Left hindlimb (tissue), 1 donor: ENCODE measurements around the gene KCNA1.

ENCODE experiments used
- DNase-seq: peaks from one replicate; pipeline ENCODE4 v3.0.0-alpha.2; 2018

The KCNA1 gene

DNA sequence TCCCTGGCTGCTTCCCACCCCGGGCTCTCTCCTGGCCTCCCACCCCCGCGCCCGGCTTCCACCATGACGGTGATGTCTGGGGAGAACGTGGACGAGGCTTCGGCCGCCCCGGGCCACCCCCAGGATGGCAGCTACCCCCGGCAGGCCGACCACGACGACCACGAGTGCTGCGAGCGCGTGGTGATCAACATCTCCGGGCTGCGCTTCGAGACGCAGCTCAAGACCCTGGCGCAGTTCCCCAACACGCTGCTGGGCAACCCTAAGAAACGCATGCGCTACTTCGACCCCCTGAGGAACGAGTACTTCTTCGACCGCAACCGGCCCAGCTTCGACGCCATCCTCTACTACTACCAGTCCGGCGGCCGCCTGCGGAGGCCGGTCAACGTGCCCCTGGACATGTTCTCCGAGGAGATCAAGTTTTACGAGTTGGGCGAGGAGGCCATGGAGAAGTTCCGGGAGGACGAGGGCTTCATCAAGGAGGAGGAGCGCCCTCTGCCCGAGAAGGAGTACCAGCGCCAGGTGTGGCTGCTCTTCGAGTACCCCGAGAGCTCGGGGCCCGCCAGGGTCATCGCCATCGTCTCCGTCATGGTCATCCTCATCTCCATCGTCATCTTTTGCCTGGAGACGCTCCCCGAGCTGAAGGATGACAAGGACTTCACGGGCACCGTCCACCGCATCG, 1.8 kb downstream of the KCNA1 start:
- no peak for DNase-seq

- DNase-seq, result no peak
Observed at GRCh38 chr12:4914720-4915119, 5.0 kb downstream of the KCNA1 start.

GRCh38 chr12:4915752-4916151, 6.0 kb downstream of the KCNA1 start:
- no peak for DNase-seq

DNA sequence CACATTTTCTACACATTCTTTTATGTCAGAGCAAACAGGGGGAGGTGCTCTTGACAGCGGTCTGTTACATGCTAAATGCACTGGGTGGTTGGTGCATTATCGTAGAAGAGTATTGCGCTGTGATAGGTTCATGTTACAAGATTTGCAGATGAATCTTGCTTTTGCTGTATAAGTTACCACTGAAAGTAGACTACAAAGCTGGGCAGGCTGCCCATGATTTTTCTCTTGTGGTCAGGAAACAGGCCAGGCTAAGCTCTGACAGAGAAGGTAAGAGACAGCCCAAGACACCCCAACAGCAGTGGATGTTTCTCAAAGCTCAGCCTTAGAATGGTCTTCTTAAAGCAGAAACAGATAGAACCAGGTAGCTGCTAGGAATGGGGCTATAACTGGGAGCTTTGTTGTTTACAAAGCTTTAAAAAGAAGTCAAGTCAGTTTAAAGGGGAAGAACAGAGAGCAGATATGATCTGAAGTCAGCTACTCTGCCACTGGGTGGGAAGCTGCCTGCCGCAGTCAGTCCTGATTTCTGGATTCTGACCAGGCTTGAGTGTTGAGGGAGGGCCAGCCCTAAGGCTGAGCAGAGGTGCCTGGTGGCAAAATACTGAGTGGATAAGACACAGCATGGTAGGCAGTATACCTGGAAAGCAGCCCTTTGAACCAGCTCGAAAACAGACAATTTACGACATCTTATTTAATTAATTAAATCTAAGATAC, 9.4 kb downstream of the KCNA1 start:
- no peak for DNase-seq

DNA sequence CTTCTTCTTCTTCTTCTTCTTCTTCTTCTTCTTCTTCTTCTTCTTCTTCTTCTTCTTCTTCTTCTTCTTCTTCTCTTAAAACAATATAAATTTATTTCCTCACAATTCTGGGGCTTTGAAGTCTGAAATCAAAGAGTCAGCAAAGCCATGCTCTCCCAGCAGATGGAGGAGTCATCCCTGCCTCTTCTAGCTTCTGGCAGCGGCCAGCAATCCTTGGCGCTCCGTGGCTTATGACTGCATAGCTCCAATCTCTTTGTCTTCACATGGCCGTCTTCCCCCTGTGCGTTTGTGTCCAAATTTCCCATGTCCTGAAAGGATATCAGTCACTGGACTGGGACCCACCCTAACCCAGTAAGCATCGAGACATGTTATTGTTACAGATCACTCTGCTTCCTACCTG, 22.9 kb downstream of the KCNA1 start:
- no peak for DNase-seq

- DNase-seq, result no peak
Observed at GRCh38 chr12:4933411-4933810, 23.7 kb downstream of the KCNA1 start.

DNA sequence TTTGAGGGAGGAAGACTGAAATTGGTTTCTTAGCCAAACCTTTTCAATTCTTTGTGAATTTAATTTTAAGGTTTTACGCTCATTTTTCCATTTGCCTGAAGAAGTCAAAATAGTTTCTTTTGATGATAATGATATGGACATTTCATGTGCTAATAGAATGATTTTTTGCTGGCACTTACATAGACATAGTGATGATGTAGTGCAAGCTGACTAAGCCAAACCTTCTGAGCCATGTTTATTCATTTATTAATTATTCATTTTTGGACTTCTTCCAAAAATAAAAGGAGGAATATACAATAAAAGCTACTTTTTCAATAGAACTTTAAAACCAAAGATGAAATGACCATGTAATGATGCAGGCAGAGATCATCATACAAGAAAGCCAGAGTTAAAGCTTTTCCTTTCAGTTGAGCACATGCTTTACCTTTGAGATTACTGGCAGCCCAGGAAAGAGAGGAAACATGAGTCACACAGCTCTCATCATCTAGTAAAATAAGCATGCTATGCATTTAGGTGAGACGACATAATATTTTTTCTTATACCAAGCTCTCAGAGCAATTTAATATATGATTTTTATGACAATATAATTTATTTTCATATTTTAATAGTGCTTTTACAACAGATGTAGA, 24.8 kb downstream of the KCNA1 start:
- DNase-seq, result no peak

- no peak for DNase-seq
Observed at GRCh38 chr12:4938900-4939299, 29.2 kb downstream of the KCNA1 start.

- DNase-seq, result no peak
Observed at GRCh38 chr12:4939418-4940023, 29.8 kb downstream of the KCNA1 start.

DNA sequence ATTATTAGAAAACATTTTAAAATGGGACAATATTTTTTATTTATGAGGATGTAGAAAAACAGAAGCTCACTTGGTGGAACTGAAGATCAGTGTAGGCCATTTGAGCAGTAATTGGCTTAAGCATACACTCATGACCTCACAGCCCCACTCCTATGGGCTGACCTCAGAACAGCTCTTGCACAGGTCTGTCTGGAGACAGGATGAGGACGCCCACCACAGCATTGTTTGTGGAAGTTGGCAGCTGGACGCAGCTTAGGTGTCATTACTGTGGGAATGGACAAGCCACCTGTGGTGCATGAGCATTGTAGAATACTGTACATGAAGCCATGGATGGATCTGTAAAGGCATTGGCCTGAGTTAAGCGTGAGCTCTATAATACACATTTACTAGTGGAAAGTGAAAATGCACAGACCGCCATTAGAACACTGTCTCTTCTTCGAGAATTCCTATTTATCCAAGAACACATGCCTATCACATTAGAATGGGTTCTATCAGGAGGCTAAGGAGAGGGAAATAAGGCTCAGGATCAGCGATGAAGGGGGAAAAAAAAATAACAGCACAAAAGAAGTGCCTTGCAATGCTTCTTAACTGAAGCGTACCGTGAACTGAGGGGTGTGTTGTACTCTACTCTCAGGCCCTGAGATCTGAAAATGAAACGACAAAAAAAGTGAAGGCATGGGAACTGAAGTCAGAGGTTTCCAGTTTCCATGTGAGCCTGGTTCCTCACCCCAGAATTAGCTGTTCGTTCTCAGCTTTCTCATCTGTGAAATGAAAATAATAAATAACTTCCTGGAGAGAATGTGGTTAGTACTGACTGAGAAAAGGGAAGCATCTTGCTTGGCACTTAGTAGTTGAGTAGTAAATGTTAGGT, 33.6 kb downstream of the KCNA1 start:
- DNase-seq, result no peak

- DNase-seq, result no peak
Observed at GRCh38 chr12:4943938-4944284, 34.2 kb downstream of the KCNA1 start.

GRCh38 chr12:4947253-4947652, 37.5 kb downstream of the KCNA1 start:
- DNase-seq, result no peak

- no peak for DNase-seq
Observed at GRCh38 chr12:4951083-4951482, 41.4 kb downstream of the KCNA1 start.

DNA sequence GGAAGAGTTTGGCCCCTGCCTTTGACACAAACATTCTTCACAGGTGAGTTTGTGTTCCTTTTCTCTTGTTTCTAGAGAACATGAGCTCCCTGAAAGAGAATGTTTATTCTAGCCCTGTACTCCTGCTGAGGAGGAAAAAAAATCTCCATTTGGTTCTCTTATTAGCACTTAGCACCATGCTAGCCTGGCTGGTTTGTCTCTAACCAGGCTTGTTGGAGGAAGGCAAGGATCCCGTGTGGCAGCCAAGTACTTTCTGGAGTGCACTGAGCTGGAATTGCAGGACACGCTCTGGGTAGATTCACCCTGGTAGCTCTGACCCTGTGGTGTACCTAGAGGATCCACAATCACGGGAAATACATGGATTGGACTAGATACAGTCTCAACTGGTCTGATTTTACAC, 41.9 kb downstream of the KCNA1 start:
- no peak for DNase-seq

- DNase-seq, result no peak
Observed at GRCh38 chr12:4954621-4955354, 45.1 kb downstream of the KCNA1 start.

DNA sequence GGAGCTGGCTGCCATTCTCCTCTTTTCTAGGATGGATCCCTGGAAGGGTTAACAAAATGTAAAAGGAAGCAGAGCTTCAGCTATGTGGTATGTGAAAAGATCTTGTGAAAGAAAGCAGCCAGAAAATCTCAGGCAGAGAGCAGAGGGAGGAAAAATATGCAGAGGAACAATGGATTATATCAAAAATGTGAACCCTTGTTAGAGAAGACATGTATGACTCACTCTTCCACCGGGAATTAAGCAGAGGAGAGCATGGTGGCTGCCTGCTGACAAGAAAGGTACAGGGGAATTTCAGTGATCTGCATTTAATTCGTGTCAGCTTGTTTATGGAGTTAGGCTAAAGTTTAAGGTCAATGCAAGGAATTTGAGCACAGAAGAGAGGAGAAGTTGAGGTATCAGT, 46.3 kb downstream of the KCNA1 start:
- no peak for DNase-seq

DNA sequence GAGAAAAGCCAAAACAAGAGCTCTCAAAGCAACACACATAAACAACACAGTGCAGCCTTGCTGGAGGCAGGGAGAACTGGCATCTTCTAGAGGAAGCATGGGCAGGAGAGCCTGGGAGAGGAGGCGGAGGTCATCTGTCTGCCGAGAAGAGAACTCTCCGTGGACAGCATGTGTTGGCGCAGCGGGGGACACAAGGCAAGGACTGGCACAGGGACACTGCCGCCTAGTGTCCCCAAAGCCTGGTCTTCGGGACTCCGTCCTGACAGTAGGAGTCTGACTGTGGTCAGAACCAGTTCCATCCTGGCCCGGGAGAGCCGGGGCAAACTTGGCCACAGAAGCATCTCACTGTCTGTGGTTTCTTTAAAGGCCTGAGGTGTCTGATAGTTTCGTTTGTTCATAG, 47.3 kb downstream of the KCNA1 start:
- no peak for DNase-seq

DNA sequence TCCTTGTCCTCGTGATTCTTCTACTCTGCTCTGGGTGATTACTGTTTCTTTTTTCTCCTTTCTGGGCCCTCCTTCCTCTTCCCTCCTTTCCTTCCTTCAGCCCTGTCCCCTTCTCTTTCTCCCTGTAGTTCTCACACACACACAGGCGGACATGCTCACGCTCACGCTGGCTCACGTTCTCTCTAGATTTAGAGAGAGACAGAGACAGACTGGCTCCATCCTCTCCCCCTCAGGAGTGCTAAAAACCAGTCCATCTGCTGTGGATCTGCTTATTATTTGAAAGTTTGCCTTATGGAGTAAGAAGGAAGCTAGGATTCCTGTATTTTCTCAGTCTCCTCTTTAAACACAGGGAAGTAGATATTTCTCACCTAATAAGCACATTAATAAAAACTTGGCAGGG, 48.1 kb downstream of the KCNA1 start:
- DNase-seq, result no peak

DNA sequence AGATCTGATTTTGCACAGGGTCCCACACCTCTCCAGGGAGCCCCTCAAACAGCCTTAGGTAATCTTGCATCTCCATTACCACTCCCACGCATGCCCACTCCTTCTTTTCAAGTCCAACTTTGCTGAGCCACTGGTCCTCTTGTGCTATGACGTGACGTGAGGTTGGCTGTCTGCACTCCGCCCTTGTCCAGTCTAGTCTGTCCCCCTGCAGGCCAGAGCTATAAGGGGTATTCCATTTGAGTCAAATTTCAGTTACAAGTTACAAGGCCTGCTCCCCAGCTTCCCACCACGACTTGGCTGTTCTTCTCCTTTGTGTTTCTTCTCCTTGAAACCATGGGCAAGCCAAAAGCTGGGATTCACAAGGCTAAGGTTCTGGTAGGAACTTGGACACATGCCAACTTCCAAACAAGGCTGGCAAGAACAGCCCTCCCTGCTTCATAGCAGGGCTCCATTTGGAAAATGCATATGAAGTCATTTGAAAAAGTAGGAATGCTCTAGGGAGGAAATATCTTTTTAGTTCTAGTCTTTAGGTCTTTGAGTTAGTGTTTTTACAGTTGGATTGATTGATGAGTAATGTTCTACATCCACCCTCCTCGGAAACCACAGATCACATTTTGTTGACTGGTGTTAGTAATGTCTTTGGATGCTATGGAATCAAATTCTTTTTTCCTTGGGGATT, 49.1 kb downstream of the KCNA1 start:
- no peak for DNase-seq

- DNase-seq, result no peak
Observed at GRCh38 chr12:4959381-4959780, 49.7 kb downstream of the KCNA1 start.

DNA sequence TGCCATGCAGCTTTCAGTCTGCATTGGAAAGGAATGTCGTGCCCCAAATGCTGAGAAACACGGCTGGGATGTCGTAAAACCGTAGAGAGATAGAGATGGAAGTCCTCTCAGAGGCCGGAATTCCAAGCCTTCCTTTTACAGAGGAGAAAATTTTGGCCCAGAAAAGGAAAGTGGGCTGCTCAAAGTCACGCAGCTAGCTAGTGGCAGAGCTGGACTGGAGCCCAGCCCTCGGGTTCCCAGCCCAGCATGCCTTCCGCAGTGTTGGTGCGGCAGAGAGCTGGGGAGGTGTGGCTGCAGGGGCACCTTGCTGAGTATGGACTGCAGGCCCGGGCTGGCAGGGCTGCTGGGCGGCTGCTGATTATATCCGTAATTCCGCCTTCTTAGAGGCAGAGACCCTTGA, 50.3 kb downstream of the KCNA1 start:
- no peak for DNase-seq

GRCh38 chr12:4960547-4960946, 50.8 kb downstream of the KCNA1 start:
- no peak for DNase-seq
